Stimulated activated CD8-positive, alpha-beta memory T cell treated with anti-CD3 and anti-CD28 coated beads, Interleukin-4, amount 100 ng/mL, for 4 hours (primary cell): Measurements from ENCODE around the gene LAMA5.

ENCODE experiments used
- DNase-seq, 2 donors: peaks; one replicate each; pipeline ENCODE4 v3.0.0-alpha.2; 2020; ENCODE audit warnings: low read depth in 2 of 2, low spot score in 1 of 2

The LAMA5 gene

DNA sequence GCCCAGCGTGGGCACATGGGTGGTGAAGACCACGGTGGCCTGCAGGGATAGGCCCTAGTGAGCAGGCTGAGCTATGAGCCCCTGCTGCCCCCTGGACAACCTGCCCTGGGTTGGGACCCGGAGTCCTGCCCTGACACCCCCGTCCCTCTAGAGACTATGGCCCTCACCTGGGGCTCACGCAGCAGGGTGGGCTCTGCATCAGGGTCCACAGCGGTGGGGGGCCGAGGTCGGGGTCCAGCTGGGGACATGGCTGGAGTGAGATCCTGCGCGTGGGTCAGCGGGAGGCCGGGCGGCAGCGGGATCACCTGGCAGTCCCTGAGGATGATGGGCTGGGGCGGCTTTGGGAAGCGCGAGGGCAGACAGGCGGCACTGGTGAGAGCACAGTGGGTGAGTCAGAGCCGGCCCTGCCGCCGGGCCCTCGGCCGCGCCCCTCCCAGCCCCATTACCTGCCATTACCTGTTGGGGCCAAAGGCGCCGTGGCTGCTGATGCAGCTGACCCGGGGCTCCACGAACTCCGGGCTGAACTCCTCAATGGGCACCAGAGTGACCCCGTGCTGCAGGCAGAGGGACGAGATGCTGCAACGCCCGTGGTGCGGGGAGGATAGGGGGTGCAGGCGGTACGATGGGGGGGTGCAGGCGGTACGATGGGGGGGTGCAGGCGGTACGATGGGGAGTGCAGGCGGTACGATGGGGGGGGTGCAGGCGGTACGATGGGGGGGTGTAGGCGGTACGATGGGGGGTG lies 36.4 kb downstream of the LAMA5 start:
- DNase-seq: no peak

DNA sequence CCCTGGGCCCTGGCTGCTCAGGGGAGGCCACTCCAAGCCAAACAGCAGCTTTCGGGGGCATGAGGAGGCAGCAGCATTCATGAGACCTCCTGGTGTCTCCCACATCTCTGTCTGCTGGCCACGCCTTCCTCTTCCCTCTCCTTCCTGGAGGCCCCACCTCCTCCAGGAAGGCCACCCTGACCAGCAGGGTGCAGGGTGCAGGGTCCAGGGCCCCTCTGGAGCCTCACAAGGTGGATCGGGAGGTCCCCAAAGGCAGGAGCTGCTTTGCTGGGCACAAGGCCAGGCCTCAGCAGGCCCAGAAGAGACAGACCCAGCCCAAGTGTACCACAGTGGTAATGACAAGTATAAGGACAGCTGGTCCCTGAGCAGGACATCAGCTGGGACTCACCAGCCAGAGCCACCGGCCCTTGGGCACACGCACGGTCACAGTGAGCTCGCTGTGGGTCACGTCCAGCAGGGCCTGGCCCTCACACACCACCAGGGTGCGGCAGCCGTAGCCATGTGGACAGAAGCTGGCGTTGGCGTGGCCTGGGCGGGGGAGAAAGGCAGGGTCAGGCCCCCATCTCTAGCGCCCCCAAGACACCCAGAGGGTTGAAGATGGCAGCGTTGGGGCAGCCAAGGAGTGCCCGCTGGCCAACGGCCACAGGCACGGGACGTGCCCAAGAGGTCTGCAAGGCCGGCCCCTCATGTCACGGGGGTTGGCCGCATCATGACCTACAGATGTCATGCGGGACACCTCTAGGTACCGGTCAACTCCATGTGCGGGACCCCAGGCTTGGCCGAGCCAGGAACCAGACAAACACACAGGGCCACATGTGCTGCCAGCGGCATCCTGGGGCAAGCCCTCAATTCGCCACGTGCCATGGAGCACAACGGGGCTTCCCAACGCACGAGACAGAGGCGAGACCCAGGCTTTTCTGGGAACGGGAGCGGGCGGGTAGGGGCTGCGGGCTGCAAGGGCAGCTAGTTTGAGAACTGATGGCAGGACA lies 37.4 kb downstream of the LAMA5 start:
- no peak for DNase-seq

DNA sequence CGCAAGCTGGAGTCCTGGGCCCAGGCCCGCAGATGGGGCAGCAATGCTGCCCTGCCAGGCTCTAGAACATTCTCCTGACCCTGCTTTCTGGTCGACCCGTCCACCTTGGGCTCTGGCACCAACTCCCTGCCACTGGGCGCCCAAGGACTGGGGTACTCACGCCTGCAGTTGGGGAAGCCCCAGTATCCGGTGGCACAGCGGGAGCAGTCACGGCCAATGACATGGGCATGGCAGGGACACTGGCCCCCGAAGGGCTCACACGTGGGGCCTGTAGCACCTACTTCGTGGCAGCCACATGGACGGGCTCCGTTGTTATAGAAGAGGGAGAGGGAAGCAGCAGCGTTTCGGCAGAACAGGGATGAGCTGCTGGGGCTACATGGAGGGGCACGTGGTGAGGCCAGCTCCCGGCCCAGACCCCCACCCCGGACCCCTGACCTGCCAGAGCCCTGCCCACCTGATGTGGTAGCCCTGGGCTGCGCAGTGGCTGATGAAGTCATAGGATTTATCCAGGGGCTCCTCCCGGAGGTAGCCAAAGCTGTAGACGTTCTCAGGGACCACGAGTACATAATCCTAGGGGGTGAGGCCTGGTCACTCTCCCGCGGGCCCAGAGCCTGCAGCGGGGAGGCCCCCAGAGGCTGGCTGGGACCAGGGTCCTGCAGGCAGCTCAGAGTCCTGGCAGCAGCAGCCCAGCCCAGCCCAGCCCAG lies 38.3 kb downstream of the LAMA5 start:
- DNase-seq: no peak

DNA sequence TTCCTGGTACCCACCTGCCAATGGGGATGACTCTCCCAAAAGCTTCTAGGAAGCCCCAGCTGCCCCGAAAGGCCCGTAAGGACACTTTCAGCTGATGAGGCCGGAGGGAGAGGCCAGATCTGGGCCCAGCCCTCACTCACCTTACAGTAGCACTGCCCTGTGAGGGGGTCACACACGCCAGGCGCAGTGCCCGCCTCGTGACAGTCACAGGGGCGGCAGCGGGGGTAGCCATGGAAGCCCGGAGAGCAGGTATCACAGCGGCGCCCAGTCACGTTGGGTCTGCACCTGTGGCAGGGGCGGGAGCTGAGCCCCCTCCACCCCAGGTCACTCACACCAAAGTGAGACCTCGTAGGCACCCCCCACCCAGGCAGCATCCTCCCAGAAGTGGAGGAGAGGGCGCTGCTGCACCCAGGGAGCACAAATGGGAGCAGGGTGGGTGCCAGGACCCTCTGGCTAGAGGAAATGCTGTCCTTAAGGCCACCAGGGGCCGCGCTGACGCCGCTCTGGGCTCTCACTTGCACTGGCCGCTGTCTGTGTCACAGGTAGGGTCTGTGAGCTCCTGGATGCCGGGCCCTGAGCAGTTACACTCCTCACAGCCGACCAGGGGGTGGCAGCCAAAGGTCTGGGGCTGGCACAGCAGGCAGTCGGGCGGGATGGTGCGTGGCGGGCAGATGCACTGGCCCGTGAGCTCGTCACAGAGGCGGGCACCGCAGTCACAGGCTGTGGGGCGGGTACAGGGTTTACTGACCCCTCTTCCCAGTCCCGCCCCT lies 39.2 kb downstream of the LAMA5 start:
- DNase-seq: no peak

DNA sequence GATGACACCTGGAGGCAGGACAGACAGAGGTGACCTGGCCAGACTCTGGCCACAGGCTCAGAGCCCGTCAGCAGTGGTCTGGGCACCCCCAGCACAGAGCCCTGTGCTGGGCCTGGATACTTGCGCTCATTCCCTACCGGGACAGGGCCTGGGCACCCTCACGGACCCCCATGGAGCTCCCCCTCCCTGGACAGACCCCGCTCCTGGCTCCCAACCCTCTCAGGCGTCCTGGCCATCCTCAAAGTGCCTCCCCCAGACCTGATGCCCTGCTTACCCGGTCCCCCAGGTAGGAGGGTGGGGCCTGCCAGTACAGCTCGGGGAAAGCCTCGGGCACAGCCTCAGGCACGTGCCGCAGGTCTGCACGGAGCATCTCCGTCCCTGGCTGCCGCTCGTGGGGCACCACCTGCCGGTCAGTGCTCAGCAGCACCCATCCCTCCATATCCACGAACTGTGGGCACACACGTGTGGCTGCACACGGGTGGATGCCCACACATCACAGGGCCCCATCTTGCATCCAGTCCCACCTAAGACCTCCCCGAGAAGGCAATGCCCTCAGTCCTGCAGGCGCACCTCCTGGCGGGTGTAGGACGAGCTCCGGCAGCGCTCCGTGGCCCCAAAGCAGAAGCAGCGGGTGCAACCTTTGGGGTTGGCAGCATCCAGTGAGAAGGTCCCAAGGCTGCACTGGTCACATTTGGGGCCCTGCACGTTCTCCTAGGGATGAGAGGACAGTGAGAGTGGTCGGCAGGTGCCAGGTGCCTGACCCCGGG lies 40.0 kb downstream of the LAMA5 start:
- DNase-seq: no peak

DNA sequence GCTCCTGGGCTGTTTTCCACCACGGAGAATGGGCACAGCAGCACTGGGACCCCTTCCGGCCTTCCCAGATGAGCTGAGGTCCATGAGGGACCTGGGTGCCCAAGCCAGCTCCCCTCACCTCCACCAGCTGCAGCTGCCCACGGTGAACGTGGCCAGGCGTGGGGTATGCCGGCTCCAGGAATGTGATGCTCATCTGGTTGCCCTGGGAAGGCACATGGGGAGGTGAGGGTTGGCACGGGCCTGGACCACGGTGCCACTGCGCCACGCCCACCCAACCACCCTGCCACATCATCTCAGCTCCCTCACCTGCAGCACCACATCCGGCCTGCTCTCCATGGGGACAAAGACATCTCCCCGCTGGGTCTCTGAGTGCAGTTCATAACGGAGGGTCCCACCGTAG lies 40.6 kb downstream of the LAMA5 start:
- no peak for DNase-seq

DNA sequence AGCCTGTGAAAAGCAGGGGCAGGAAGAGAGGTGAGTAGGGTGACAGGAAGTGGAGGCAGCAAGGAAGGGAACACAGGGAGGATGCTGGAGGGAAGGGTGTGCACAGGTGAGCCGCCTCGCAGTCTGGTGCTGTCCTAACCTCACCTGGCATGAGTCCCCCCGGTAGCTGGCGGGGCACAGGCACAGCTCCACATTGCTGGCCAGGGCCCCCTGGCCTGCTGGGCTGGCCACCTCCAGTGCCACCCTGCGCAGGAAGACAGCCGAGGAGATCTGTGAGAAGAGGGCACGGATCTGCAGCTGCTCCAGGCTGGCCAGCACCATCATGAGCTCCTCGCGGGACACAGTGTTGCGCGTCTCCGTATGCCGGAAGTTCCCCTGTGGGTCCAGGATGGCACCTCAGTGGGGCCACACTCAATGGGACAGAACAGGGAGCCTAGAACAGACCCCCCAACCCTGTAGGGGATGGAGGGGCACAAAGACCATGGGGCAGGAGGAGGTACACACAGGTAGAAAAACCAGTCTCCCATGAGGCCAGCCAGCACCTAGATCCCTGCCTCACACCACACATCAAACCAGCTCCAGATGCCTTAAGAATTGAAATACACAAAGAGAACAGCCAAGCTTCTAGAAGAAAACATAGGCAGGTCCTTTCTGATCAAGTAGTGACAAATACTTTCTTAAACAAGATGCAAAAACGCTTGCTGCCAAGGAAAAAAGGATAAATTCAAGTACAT lies 41.8 kb downstream of the LAMA5 start:
- DNase-seq: no peak

DNA sequence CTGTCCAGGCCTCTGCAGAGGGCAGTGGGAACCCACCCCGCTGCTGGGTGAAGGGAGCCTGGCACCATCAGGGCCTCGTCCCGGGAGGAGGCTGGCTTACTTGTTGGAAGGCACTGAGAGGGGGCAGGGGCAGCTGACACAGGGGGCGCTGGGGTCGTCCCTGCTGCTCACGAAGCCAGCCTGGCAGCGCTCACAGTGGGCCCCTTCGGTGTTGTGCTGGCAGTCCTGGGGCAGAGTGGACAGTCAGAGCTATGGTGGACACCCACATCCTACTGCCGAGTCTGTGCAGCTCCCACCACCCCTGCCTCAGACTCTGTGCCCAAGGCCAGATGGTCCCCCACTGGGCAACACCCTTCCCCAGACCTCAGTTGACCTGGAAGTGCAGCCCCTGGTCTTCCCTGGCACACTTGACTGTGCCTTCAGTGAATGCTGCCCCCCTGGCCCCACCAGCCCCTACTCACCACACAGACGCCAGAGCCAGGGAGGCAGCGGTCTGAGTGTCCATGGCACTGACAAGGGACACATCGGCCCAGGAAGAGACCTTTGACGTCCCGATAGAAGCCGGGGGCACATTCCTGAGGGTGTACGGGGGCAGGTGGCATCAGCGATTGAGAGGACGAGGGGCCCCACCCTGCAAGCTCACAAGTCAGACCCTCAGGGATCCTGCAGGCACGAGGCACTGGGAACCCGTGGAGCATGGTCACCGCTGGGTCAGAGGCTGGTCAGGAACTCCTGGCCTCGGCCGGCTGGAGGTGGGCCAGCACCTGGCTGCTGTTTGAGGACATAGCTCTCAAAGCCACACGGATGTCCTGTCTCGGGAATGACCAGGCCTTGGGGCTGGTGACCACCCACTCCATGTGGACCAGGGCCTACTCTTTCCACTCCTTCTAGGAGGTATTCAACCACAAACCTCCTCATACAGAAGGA lies 42.9 kb downstream of the LAMA5 start:
- DNase-seq: no peak

DNA sequence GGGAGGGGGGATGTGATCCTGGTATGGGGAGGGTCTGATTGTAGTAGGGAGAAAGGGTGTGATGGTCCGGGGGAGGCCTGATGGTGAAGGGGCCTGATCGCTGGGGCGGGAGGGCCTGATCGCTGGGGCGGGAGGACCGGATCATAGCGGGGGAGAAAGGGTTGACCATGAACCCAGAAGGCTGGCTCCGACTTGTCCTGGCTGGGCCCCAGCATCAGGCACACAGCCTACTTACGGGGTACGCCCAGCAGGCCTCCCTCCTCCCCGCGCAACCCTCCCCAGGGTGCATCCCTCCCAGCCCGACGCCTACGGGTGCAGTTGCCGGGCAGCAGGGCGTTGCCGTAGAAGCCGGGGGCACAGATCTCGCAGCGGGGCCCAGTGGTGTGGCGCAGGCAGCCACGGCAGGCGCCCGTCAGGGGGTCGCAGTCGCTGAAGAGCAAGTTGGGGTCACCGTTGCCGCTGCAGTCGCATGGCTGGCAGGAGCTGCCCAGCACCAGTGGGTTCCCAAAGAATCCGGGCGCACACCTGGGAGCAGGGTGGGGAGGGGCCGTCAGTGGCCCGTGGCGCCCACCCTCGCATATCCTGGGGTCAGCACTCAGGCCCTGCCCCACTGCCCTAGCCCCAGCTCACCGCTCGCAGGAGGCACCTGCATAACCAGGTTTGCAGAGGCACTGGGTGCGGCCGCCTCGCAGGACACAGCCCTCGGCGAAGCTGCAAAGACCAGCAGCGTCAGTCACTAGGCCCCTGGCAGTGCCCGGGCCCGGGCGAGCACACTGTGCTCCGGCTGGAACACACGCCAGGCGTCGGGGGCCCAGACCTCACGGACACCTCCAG lies 43.7 kb downstream of the LAMA5 start:
- no peak for DNase-seq

DNA sequence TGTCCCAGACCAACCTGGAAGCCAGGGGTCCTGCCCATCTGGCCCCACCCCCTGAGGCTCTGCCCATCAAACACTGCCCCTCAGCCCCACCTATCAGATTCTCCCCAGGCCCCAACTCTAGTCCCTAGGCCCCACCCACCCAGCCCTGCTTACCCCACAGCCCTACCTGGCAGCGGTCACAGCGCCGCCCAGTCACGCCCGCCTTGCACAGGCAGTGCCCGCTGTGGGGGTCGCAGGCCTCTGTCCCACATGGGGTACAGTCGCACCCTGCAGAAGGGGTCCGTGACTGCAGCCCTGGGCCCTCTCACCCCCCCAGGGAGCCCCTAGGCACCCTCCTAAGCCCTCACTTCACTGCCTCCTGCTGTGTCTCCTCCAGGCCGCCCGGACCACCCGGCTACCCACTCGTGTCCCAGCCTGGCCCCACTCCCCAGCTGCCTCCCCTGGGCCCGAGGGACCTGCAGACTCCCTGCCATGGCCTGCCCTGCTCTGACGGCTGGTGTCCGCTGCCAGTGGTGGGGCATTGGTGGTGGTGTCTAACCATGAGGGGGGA lies 44.5 kb downstream of the LAMA5 start:
- DNase-seq: no peak

DNA sequence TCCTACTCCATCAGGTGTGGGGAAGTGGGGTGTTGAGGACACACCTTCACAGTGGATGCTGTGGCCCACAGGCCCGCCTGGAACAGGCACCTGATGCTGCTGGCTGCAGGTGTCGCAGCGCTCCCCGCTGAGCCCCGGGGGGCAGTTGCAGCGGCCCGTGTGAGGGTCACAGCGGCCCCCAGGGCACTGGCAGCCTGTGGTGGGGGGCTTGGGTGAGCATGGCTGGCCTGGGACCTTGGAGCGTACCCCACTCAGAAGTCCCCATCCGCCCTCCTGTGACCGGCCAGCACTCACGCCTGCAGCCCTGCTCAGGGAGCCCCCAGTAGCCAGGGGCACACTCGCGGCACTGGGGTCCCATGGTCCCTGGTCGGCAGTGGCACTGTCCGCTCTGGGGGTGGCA lies 45.1 kb downstream of the LAMA5 start:
- no peak for DNase-seq

DNA sequence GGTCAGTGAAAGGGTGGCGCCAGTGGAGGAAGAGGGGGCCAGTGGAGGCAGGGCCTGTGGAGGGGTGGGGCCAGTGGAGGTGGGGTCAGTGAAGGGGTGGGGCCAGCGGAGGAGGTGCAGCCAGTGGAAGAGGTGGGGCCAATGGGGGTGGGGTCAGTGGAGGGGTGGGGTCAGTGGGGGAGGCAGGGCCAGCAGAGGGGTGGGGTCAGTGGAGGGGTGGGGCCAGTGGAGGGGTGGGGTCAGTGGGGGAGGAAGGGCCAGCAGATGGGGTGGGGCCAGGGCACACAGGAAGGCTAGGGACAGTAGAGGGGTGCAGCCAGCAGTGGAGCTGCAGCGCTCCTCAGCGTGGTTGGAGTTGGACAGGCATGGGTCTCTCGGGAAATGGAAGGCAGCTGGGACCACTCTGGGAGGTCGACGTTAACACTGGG lies 45.6 kb downstream of the LAMA5 start:
- DNase-seq: no peak

DNA sequence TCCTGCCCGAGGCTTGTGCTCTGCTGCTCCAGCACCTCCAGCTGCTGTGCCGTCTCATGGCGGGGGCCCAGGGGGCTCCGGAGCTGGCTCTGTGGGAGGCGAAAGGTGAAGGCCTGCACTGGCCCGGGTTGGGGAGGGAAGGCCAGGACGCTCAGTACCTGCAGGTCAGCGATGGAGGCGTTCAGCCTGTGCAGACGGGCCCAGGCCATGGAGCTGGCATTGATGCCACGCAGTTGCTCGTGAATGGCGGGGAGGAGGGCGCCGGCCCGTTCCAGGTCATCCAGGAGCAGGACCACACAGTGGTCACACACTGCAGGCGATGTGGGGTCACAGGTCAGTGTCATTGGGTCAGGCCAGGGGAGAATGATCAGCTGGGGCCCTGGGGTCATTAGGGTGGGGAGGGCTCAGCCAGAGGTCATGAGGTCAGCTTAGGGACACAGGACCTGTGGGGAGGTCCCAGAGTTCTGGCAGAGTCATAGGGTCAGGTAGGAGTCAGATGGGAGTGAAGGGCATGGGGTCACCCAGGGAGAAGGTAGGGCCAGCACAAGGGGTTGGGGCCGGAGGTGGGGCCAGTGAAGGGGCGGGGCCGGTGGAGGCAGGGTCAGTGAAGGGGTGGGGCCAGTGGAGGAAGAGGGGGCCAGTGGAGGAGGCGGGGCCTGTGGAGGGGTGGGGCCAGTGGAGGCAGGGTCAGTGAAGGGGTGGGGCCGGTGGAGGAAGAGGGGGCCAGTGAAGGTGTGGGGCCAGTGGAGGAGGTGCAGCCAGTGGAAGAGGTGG lies 46.3 kb downstream of the LAMA5 start:
- no peak for DNase-seq

DNA sequence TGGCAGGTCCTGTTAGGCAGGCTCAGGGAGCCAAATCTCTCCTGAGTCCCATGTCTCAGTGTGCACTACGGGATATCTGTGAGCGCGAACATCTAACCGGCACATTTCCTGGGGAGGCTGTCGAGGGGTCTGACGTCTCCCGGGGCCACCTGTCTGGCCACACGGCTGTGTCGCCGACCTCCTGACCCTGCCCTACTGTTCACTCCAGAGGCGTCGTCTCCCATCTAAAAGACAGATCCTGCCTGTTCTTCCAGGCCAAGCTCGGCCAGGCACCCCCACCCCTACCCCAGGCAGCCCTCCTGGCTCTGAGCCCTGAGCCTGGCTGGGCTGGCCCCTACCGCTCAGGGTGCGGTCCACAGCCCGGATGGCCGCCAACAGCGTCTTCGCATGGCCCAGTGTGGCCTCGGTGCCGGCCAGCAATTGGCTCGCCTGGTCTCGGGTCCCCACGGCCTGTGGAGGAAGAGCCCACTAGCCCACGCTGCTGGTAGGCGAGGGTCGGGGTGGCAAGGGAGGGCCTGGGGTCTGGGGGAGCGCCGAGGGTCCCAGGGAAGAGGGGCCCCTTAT lies 47.7 kb downstream of the LAMA5 start:
- DNase-seq: no peak

DNA sequence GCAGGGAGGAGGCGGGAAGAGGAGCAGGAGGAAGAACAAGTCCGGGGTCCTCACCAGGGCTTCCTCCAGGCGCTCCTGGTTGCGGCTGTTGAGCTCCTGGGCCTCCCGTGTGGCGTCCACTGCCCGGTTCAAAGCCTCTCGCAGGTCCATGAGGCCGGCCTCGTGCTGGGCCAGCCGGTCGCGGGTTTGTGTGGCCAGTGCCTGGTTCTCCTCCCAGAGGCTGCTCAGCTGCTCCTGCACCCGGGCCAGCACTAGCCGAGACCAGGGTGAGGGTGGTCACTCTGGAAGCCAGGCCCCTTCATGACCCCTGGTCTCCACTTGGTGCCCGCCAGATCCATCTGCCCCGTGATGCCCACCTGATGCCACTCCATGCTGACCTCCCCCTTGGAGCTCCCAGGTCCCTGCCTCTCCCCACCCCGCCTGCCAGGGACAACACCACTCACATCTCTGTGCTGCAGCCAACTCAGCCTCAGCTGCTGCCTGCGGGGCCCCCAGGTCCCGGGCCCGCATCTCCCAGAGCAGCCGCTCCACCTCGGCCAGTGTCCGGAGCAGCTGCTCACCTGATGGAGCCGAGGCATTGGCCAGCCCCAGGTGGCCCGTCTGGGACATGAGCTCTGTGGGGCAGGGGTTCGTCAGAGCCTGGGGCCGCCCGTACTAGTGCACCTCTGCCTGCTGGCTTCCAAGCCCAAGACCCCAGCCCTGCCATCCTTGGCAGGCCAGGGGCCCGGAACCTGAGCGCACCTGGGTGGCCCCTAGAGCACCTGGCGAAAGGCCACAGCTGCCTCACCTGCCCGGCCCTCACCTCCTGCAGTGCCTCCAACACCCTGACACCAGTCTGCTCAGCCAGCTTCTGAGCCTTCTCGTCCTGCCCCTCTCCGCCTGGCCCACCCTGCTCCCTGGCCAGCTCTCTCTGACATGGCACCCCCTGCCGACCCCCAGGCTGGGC lies 48.4 kb downstream of the LAMA5 start:
- DNase-seq: no peak
